Left ventricle myocardium inferior (tissue), 1 donor: ENCODE measurements around the gene TUBGCP6. TPM values are rescaled to one million over a fixed set of nuclear protein-coding genes. Genes with fewer than 3 reads are reported as not detected.

Experiments
- DNase-seq: peaks from one replicate; pipeline ENCODE4 v3.0.0-alpha.2; 2020
- H3K27ac ChIP-seq: fragments of 200-600 bp; replicated peaks from 2 replicates; pipeline ENCODE4 v1.8.0; 2021
- H3K27me3 ChIP-seq: fragments of 200-600 bp; 2 replicates; pipeline ENCODE4 v1.8.0; 2021; ENCODE audit warnings: low read depth
- H3K36me3 ChIP-seq: fragments of 200-600 bp; 2 replicates; pipeline ENCODE4 v1.8.0; 2021
- H3K4me1 ChIP-seq: fragments of 200-600 bp; 2 replicates; pipeline ENCODE4 v1.8.0; 2021
- H3K4me3 ChIP-seq: fragments of 200-600 bp; 2 replicates; pipeline ENCODE4 v1.8.0; 2021; ENCODE audit warnings: mild to moderate bottlenecking, moderate library complexity
- H3K9me3 ChIP-seq: fragments of 200-600 bp; replicated peaks from 2 replicates; pipeline ENCODE4 v1.8.0; 2021
- intact Hi-C: fragments of 100-400 bp; cut with micrococcal nuclease; formaldehyde crosslinking; loops from one replicate; pipeline ENCODE4 v1.11.0; 2022
- total RNA-seq: library from RNA; stranded (reverse); fragmentation: NEBNext Ultra II Directional; extraction: Animal tissue kit (Norgen Biotek cat#: 25700); gene quantifications from one replicate; pipeline ENCODE4 v1.2.1, GENCODE V29; 2021
- TF ChIP-seq, protein P1 (sequence below): fragments of 200-600 bp; IDR thresholded peaks from 2 replicates; pipeline ENCODE4 v1.8.0; 2021; ENCODE audit warnings: antibody characterized with exemption, mild to moderate bottlenecking, borderline replicate concordance
- donor health status: DM: no; HTN: yes; CAD: no; lungs with severe emphysema.

Gene TUBGCP6
- total RNA-seq, 1 donor from 2014 or later: 18.3 TPM

DNA sequence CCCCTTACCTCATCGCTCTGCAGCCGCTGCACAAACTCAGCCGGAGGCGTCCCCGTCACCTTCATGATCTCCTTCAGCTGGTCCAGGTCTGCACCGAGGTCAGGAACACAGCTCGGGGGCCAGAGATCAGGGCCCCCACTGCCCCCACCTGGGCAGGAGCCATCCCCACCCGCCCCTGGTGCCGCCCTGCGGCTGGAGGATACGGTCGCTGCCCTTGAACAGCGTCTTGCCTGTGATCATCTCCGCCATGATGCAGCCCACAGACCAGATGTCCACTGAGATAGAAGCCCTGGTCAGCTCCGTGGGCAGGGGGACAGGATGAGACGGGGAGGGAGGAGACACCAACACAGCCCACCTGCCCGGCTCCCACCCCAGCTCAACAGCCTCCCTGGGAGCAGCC, 10.8 kb upstream of the TUBGCP6 start:
- DNase-seq: no peak
- no peaks in the 10 kb centered on the region for H3K36me3 ChIP-seq
- intact Hi-C loops: no loop called here
- no peak overlapping the region for H3K27ac ChIP-seq
- peaks cover 41% of the 10 kb centered on the region for H3K4me1 ChIP-seq
- H3K27me3 ChIP-seq: no peaks in the 10 kb centered on the region
- TF ChIP-seq, protein P1, sequence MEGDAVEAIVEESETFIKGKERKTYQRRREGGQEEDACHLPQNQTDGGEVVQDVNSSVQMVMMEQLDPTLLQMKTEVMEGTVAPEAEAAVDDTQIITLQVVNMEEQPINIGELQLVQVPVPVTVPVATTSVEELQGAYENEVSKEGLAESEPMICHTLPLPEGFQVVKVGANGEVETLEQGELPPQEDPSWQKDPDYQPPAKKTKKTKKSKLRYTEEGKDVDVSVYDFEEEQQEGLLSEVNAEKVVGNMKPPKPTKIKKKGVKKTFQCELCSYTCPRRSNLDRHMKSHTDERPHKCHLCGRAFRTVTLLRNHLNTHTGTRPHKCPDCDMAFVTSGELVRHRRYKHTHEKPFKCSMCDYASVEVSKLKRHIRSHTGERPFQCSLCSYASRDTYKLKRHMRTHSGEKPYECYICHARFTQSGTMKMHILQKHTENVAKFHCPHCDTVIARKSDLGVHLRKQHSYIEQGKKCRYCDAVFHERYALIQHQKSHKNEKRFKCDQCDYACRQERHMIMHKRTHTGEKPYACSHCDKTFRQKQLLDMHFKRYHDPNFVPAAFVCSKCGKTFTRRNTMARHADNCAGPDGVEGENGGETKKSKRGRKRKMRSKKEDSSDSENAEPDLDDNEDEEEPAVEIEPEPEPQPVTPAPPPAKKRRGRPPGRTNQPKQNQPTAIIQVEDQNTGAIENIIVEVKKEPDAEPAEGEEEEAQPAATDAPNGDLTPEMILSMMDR: no peak
- H3K9me3 ChIP-seq: no peaks in the 10 kb centered on the region
- no peak overlapping the region for H3K4me3 ChIP-seq

- intact Hi-C loops: no loop called here
- H3K36me3 ChIP-seq: no peaks in the 10 kb centered on the region
- DNase-seq: no peak
- no peaks in the 10 kb centered on the region for H3K27me3 ChIP-seq
- H3K9me3 ChIP-seq: no peaks in the 10 kb centered on the region
- peaks cover 41% of the 10 kb centered on the region for H3K4me1 ChIP-seq
- no peak overlapping the region for H3K27ac ChIP-seq
- TF ChIP-seq, protein P1: no peak
- no peak overlapping the region for H3K4me3 ChIP-seq
Measured at GRCh38 chr22:50255099-50255498, 10.3 kb upstream of the TUBGCP6 start.

GRCh38 chr22:50253941-50254340, 9.1 kb upstream of the TUBGCP6 start:
- DNase-seq: no peak
- no peaks in the 10 kb centered on the region for H3K27me3 ChIP-seq
- TF ChIP-seq, protein P1: no peak
- no peak overlapping the region for H3K4me3 ChIP-seq
- no peaks in the 10 kb centered on the region for H3K36me3 ChIP-seq
- H3K4me1 ChIP-seq: peaks cover 45% of the 10 kb centered on the region
- no peak overlapping the region for H3K27ac ChIP-seq
- no peaks in the 10 kb centered on the region for H3K9me3 ChIP-seq
- intact Hi-C loops: no loop called here

GRCh38 chr22:50253046-50253915, 8.5 kb upstream of the TUBGCP6 start:
- no peak overlapping the region for H3K27ac ChIP-seq
- no peak for DNase-seq
- peaks cover 38% of the 10 kb centered on the region for H3K4me1 ChIP-seq

DNA sequence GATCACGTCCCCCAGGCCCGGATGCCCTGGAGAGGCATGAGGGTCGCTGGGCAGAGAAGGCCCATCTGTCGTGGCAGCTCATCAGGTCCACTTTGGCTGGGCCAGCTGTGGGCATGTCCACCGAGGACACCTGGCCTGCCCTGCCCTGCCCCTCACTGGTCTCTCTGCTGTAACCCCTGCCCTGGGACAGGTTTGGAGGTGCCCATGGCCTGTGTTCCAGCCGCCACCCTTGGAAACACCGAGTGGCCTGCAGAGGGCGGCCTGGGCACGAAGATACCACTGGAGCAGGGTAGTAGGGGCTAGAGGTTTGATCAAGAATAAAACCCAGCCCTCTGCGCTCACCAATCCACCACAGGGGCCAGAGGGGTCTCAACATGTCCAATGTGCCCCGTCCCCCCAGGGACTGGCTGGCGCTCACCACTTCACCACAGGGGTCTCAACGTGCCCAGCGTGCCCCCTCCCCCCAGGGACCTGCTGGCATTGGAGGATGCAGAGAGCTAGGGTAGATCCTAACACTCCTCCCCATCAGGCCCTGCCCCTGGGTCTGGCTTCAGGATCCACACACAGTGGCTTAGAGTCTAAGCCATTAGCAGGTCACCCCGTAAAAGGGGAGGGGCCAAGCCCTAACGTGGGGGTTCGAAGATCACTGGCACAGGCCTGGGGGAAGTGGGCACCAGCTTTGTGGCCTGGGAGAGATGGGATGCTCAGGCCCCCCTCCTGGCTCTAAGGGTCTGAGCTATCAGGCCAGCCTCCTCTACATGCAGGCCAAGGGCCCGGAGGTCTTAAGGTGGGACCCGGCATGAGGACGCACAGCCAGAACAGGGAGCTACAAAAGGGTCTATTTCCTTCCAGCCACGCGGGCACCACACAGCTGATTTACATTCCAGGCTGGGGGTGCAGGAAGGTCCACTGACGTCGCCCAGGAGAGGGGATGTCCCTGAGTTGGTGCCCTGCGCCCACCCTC, 7.5 kb upstream of the TUBGCP6 start:
- DNase-seq: peak; percentile 79
- Histone ChIP-seq H3K36me3 (peaks cover 3% of the 10 kb centered on the region), H3K27ac (peak overlapping the region; percentile 85), H3K4me3 (peak overlapping the region; percentile 89), H3K9me3 (no peaks in the 10 kb centered on the region), H3K27me3 (no peaks in the 10 kb centered on the region), H3K4me1 (peaks cover 35% of the 10 kb centered on the region)
- TF ChIP-seq, protein P1: peak; percentile 77
- intact Hi-C loops: no loop called here

More at GRCh38 chr22:50253046-50253915, 8.5 kb upstream of the TUBGCP6 start:
- no peaks in the 10 kb centered on the region for H3K9me3 ChIP-seq
- H3K4me3 ChIP-seq: no peak overlapping the region
- no peaks in the 10 kb centered on the region for H3K36me3 ChIP-seq
- TF ChIP-seq, protein P1: no peak
- no peaks in the 10 kb centered on the region for H3K27me3 ChIP-seq
- intact Hi-C loops: no loop called here
